Measurements from ENCODE around the gene CSK.

The CSK gene

DNA sequence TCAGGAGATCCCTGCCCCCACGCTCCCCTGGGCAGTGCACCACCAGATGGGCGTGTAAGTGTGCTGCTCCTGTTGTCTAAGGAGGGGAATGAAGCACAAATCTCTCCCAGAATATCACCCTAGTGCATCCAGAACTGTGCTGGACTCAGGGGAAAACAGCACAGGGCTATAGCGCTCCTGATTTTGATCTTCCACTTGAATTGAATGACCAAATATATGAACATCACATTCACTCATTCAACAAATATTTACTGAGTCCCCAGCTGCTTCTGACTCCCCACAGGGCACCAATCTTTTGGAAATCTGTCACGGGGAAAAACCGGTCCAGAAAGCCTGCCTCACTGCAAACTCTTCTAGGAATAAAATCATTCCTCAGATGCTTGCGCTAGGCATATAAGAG, 47.0 kb downstream of the CSK start:
- DNase-seq, result no peak

DNA sequence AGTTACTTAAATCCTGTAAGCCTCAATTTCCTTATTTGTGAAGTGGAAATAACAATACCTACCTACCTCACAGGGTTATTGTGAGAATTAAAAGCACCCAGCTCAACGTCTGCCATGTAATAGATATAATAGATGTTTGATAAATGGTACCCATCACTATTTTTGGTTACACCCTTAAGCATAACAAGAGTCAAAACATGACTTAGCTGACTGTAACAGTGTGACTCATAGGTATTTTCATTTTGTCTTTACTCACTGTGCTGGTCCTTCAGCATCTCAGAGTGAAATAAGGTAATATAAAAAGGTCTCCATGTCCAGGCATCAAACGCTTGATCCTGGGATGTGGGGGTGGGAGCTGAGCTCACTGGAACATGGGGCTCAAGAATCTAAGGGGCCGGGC, 47.6 kb downstream of the CSK start:
- no peak for DNase-seq

GRCh38 chr15:74829991-74830390, 48.1 kb downstream of the CSK start:
- no peak for DNase-seq

- no peak for DNase-seq
Observed at GRCh38 chr15:74830868-74831267, 49.0 kb downstream of the CSK start.

DNA sequence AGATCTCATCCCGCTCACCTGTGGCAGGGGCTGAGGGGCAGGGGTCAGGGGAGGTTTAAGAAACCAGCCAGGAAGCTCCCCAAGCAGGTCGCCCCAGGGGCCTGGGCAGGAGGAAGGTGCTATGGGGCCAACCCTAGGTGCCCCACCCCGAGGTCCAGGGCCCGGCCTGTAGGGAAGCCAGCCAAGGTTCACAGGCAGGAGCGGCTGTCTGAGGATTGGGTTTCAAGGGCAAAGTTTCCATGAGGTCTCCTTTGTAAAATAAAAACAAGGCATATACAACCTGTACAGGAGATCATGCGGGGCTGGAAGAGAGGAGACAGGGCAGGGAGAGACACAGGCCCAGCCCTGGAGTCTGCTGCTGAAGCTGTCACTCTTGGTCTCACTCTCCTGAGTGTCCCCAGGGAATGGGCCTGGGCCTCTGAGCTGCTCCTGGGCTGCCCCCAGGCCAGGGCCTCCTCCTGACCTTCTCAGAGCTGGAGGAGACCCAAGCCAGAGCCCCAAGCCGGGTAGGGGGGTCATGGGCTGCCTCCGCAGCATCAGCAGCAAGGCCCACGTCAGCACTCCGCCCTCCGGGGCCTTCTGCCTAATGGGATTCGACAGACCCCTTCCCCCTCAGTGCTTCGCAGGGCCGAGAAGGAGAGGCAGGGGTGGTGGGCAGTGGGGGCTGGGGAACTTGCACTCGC, 50.1 kb downstream of the CSK start:
- no peak for DNase-seq

DNA sequence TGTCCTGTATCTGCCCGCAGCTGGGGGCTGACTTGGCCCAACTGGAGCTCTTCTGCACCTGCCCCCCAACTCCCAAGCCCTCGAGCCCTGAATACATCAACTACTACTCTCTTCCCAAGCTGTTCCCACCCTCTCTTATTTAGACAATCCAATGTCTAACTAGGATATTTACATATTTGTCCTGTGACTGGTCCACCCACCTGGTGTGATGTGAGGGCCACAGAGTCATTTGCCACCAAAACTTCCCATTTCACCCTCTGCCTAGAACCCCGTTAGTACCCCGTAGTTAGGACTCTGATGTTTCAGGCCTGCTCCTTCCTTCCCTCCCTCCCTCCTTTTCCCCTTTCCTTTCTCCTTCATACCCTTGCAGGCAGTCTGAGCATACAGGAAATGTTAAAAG, 50.9 kb downstream of the CSK start:
- no peak for DNase-seq

GRCh38 chr15:74833376-74834107, 51.7 kb downstream of the CSK start:
- no peak for DNase-seq

DNA sequence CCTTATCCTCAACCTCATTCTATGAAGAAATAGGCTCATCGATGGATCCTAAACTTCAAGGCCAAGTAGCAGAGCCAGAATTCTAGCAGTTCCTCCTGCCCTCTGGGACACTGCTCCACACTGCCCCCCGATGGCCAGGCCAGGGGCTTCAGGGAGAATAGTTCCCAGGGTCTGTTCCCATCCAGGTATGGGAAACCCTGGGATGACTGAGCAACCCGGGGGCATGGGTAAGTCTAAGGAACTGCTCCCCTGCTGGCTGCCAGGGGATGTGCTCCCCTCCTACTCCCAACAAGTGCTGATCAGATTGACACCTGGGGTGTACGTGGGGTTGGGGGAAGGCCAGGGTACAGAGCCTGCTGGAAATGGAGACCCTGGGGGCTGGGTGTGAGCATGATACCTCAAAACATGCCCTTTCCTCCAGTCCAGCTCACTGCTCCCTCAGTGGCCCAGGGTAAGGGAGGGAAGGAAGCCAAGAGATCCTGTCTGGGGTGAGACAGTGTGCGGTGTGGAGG, 53.5 kb downstream of the CSK start:
- DNase-seq, result peak; percentile 35

DNA sequence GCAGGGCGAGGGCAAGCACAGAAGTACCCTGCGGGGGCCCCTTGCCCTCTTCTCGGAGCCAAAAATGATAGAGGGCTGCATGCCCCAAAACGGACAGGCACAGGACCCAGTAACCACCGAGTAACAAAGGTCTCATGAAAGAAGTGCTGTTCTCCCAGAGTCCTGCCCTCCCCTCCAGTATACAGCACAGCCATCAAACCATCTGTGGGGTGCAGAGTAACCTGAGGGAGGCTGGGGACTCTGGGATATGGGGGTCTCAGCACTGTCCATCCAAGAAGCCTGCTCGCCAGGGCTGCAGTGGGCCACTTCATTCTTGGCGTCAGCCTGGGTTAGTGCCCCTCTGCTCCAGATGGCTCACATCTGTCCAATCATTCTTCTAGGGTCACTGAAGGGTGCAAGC, 55.0 kb downstream of the CSK start:
- DNase-seq, result no peak

DNA sequence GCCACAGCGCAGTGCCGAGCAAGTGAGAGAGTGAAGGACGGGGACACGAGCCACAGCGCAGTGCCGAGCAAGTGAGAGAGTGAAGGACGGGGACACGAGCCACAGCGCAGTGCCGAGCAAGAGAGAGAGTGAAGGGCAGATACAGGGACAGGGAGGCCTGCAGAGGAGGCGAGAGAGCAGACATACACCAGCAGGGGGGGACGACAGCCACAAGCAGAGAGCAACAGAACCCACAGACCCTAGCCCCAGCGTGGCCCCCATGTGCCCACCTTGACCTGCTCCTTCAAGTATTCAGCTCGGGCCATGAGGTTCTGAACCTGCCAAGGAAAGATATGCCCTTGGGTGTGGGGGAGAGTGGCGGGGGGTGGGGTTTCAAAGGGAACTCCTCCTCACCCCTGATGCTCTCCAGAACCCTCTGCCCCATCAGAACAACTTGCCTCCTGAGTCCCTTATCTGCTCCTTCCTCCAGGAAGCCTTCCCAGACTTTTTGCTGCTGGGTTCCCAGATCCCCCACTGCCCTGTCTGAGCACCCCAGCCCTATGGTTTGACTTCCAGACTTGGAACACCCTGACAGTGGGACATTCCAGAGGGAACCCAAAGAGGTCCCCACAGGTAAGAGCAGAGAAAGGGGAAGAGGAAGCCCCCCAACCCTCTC, 55.7 kb downstream of the CSK start:
- no peak for DNase-seq

DNA sequence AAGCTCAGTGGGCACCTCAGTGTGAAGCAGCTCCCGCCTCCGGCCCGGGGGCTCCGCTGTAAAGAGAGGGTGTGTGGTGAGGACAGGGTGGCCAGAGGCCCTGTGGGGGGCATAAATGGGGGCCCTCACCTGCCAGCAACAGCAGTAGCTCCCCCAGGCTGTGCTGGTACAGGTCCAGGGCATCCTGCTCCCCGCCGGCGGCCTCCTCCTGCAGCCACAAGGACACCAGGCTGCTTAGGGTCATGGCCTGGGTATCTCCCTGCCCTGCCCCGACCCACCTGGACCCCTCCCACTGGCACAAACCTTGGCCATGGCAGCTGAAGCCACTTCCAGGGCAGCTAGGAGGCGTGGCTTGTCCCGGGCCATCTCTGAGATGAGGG, 56.2 kb downstream of the CSK start:
- DNase-seq, result no peak

GRCh38 chr15:74838746-74839525, 57.1 kb downstream of the CSK start:
- no peak for DNase-seq

- no peak for DNase-seq
Observed at GRCh38 chr15:74839526-74840395, 57.9 kb downstream of the CSK start.

- no peak for DNase-seq
Observed at GRCh38 chr15:74840851-74841775, 59.2 kb downstream of the CSK start.

DNA sequence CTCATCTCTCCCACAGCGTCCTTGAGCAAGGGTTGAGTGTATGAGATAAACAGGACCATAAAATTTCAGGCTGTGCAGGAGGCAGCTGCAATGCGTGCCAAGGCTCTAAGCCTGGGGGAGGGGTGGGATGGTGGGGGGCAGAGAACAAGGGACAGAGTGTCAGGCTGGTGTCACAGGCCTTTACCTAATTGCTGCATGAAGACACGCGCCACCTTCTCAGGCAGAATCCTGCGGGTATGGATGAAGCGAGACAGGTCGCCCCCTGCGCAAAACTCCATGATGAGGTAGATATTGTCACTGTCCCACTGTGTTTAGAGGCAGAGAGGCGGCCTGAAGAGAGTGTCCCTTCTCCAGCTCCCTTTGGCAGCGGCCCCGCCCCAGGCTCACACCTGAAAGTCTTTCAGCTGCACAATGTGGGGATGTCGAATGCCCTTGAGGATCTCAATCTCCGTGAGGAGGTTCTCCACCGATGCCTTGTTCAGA, 60.1 kb downstream of the CSK start:
- no peak for DNase-seq

- DNase-seq, result peak; percentile 85
Observed at GRCh38 chr15:74842581-74843444, 60.9 kb downstream of the CSK start, which contains the start of gene ULK3. TSS of gene ULK3 (minus strand) at chr15:74843156. CDS start at chr15:74843105, 51 bp downstream.

GRCh38 chr15:74843445-74843828, 61.6 kb downstream of the CSK start:
- DNase-seq, result no peak

- no peak for DNase-seq
Observed at GRCh38 chr15:74843891-74844299, 62.0 kb downstream of the CSK start.

DNA sequence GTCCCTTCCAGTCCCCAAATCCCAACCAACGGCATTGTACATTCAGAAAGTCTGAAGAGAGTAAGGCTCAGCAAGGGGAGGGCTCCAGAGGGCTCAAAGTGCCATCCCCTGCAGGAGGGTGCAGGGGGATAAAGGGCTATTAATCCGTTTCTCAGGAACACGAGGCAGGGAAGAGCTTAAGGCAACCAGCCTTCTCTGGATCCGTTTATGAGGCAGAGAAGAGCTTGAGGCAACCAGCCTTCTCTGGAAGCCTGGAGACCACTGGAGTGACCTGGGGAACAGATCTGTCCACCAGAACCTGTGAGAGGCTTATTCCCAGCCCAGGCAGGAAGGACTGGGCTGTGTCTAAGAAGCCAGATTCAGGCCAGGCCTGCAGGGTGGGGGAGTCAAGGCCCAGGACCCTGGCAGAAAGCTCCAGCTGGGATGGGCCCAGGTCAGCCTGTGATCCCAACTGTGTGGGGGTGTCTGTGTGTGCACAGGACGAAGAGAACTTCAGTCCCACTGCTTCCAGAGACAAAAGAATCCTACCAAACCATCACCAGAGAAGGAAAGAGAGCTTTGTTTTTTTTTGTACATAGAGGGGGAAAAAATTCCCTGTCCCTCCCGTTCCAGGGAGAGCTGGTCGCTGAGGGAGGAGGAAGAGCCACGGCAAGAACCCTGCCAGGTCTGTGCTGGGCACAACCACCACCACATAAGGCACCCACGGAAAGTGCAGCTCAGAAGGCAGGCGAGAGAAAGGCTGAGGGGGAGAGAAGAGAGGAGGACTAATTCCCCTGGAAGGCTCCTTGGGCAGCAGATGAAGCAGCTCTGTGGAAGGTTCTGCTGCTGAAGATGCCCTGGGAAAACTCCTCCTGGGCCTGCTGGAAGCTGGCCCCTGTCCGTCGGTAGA, 62.7 kb downstream of the CSK start:
- no peak for DNase-seq

Measured in fibroblast of upper back skin (primary cell).